MG63 (cell line): ENCODE measurements around the gene KRT85. TPM values are rescaled to one million over a fixed set of nuclear protein-coding genes. Genes with fewer than 3 reads are reported as not detected.

Experiments
- DNase-seq: peaks from one replicate; pipeline ENCODE4 v3.0.0-alpha.2; 2020
- H3K27me3 ChIP-seq: fragments of 250-450 bp; sonication (Bioruptor Pico); 2 replicates; pipeline ENCODE4 v1.5.1; 2020; ENCODE audit warnings: mild to moderate bottlenecking, moderate library complexity
- H3K36me3 ChIP-seq: fragments of 250-450 bp; sonication (Bioruptor Pico); 2 replicates; pipeline ENCODE4 v1.5.1; 2020; ENCODE audit warnings: mild to moderate bottlenecking, moderate library complexity
- H3K4me3 ChIP-seq: fragments of 250-450 bp; sonication (Bioruptor Pico); 2 replicates; pipeline ENCODE4 v1.5.1; 2020; ENCODE audit warnings: mild to moderate bottlenecking, moderate library complexity
- H3K9me3 ChIP-seq: fragments of 250-450 bp; sonication (Bioruptor Pico); 2 replicates; pipeline ENCODE4 v1.5.1; 2020; ENCODE audit warnings: mild to moderate bottlenecking, moderate library complexity
- total RNA-seq: library from RNA; depleted of rRNA; stranded (reverse); fragments of >200 nt; shearing (Covaris generic); gene quantifications from 2 replicates; pipeline ENCODE4 v1.2.3, GENCODE V29; 2014; ENCODE audit warnings: low replicate concordance; rRNA removed

KRT85 gene
- total RNA-seq, 1 experiment from 2014 or later = not detected

DNA sequence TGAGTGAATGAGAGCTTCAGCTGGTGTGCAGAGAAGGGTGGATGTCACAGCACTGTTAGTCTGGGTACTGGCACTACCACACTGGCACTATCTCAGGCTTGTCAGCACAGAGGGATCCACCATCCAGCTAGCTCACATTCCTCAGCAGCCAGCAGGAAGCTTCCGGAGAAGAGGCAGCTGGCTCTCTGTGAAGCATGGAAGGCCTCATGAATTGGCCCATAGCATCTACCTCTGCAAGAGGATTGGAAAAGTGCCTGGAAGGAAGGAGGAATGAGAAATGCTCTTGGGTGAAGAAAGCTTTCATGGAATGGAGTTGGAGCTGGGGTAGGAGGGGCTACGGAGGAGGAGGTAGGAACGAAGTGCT lies 56.0 kb downstream of the KRT85 start:
- Histone ChIP-seq H3K36me3 (no peaks in the 10 kb centered on the region), H3K4me3 (no peak overlapping the region), H3K9me3 (no peaks in the 10 kb centered on the region), H3K27me3 (no peaks in the 10 kb centered on the region)
- no peak for DNase-seq

DNA sequence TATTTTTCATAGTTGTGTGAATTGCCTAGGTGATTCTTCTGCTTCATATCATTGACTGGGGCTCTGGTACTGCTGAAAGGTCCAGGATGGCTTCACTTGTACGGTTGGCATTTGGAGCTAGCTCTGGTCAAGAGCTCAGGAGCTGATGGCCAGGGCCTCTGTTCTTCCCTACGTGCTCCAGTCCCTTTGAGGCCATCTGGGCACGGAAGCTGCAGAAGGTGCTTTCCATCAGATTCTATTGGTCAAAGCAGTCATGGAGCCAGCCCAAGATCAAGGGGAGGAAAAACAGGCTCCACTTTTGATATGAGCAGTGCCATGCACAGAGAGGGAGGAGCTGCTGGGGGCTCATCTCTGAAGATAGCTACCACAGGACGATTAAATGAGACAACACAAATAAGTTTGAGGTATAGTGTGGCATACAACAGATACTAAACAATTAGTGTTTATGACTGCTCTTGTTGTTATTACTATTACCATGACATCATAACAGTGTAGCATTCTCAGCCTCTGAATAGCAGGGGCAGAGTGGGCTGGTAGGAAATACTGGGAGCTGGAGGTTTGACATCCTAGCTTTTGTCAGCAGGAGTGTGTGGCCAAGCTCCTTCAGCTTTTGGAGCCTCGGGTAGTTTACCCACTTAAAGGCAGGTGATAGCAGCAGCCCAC lies 56.5 kb downstream of the KRT85 start:
- H3K4me3 ChIP-seq = no peak overlapping the region

More for the DNA sequence above, 56.5 kb downstream of the KRT85 start:
- no peaks in the 10 kb centered on the region for H3K36me3 ChIP-seq
- DNase-seq = no peak
- H3K9me3 ChIP-seq = no peaks in the 10 kb centered on the region
- H3K27me3 ChIP-seq = no peaks in the 10 kb centered on the region

Other genes starting within 250 kb of the KRT85 start
- 12.0 and 18.2 TPM in 2 replicates for gene KRT80, start 175.5 kb downstream of the KRT85 start, total RNA-seq
- 163 and 302 TPM in 2 replicates for gene KRT7, start 134.2 kb downstream of the KRT85 start, total RNA-seq
- 13.3 and 13.6 TPM in 2 replicates for gene KRT86, start 92.8 kb downstream of the KRT85 start, total RNA-seq
- 2.2 and 3.8 TPM in 2 replicates for gene KRT81, start 75.9 kb downstream of the KRT85 start, total RNA-seq
- gene KRT83, start 46.1 kb downstream of the KRT85 start, total RNA-seq = not detected in 2 replicates
- not detected in 2 replicates for gene KRT84, start 18.2 kb upstream of the KRT85 start, total RNA-seq
- not detected in 2 replicates for gene KRT82, start 38.9 kb upstream of the KRT85 start, total RNA-seq
- not detected in 2 replicates for gene KRT75, start 66.9 kb upstream of the KRT85 start, total RNA-seq
- gene KRT6B, start 84.7 kb upstream of the KRT85 start, total RNA-seq = not detected in 2 replicates
- not detected in 2 replicates for gene KRT6C, start 106.3 kb upstream of the KRT85 start, total RNA-seq
- not detected in 2 replicates for gene KRT6A, start 125.8 kb upstream of the KRT85 start, total RNA-seq
- gene KRT5, start 152.9 kb upstream of the KRT85 start, total RNA-seq = 0.23 TPM in 1 of 2 replicates, not detected in the other
- not detected in 2 replicates for gene KRT71, start 185.7 kb upstream of the KRT85 start, total RNA-seq
- gene KRT74, start 206.4 kb upstream of the KRT85 start, total RNA-seq = not detected in 2 replicates
- gene KRT72, start 234.0 kb upstream of the KRT85 start, total RNA-seq = not detected in 2 replicates